ENCODE data around the gene BANK1. TPM values are rescaled to one million over a fixed set of nuclear protein-coding genes. Genes with fewer than 3 reads are reported as not detected.

BANK1 gene
- total RNA-seq, 1 donor from 2014 or later = 0.79 TPM

- no peaks in the 10 kb centered on the region for H3K27me3 Mint-ChIP-seq
- no peaks in the 10 kb centered on the region for H3K9me3 Mint-ChIP-seq (ENCODE audit: low read depth)
- no peak overlapping the region for H3K27ac Mint-ChIP-seq
- H3K4me3 Mint-ChIP-seq (ENCODE audit: low read depth) = no peak overlapping the region
- H3K4me1 Mint-ChIP-seq (ENCODE audit: low read depth) = peaks cover 16% of the 10 kb centered on the region
- TF ChIP-seq CTCF (IDR thresholded peaks at IDR 0.05; ENCODE audit: unreplicated experiment) = no peak
- DNase-seq (ENCODE audit: low spot score, unreplicated experiment) = no peak
- H3K36me3 Mint-ChIP-seq (ENCODE audit: insufficient read depth) = no peaks in the 10 kb centered on the region
Observed at GRCh38 chr4:101973361-101973760, 182.8 kb downstream of the BANK1 start.

DNA sequence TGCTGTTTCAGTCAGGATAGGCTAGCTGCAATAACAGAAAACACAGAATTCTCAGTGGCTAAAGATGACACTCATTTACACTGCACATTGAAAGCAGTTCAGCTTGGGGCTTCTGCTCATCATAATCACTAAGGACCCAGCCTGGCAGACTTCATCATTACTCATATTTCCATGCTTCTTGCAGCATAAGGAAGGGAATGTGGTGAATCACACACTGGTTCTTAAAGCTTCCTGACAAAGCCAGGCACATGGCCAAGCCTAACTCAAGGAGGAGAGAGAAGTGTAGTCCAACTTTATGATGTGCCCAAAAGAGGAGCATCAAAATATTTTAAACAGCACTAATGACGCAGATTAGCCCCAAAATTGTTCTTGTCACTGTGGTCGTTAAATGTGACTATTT lies 186.5 kb downstream of the BANK1 start:
- no peak for TF ChIP-seq CTCF (IDR thresholded peaks at IDR 0.05; ENCODE audit: unreplicated experiment)
- Mint-ChIP-seq H3K4me1 (ENCODE audit: low read depth) (no peaks in the 10 kb centered on the region), H3K27me3 (no peaks in the 10 kb centered on the region), H3K27ac (no peak overlapping the region), H3K9me3 (ENCODE audit: low read depth) (no peaks in the 10 kb centered on the region), H3K4me3 (ENCODE audit: low read depth) (no peak overlapping the region), H3K36me3 (ENCODE audit: insufficient read depth) (no peaks in the 10 kb centered on the region)
- DNase-seq (ENCODE audit: low spot score, unreplicated experiment) = no peak

DNA sequence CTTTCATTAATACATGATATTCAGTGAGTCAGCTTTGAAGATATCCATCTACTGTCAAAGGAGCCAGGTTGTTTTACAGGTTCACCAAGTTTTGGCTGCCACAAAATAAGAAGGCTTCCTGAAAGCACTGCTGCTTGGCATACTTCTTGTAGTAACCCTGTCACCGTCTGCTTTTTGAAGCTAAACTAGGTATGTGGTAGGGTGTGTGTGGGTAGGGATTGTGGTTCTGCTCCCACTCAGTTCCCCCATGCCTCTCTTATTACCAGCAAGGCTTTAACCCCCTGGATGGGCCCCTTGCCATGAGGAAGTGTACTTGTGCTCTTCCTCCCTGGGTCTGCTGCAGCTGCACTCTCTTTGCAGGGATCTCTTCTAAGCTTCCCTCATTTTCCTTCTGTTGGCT lies 191.2 kb downstream of the BANK1 start:
- H3K4me1 Mint-ChIP-seq (ENCODE audit: low read depth) = peaks cover 2% of the 10 kb centered on the region
- H3K36me3 Mint-ChIP-seq (ENCODE audit: insufficient read depth) = no peaks in the 10 kb centered on the region
- no peak for DNase-seq (ENCODE audit: low spot score, unreplicated experiment)
- no peaks in the 10 kb centered on the region for H3K27me3 Mint-ChIP-seq
- H3K4me3 Mint-ChIP-seq (ENCODE audit: low read depth) = no peak overlapping the region
- TF ChIP-seq CTCF (IDR thresholded peaks at IDR 0.05; ENCODE audit: unreplicated experiment) = no peak
- no peak overlapping the region for H3K27ac Mint-ChIP-seq
- peaks cover 4% of the 10 kb centered on the region for H3K9me3 Mint-ChIP-seq (ENCODE audit: low read depth)

DNA sequence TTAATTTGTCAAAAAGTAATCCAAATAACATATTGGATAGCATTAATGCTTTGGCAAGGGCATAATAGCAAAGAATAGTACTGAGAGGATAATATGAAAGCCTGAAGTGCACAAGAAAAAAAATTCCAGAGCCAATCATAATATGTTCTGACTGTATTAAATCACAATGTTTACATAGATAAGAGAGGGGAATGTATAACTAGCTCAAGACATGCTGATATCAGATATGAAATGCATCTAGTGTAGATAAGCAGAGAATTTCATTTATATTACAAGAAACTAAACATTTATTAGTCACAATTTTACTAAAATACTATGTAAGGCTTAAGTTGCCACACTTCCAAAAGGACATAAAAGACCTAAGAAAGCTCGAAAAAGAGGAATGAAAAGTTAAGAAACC lies 193.3 kb downstream of the BANK1 start:
- H3K4me3 Mint-ChIP-seq (ENCODE audit: low read depth) = no peak overlapping the region
- no peaks in the 10 kb centered on the region for H3K36me3 Mint-ChIP-seq (ENCODE audit: insufficient read depth)
- H3K27ac Mint-ChIP-seq = no peak overlapping the region
- peaks cover 4% of the 10 kb centered on the region for H3K9me3 Mint-ChIP-seq (ENCODE audit: low read depth)
- DNase-seq (ENCODE audit: low spot score, unreplicated experiment) = no peak
- H3K27me3 Mint-ChIP-seq = no peaks in the 10 kb centered on the region
- H3K4me1 Mint-ChIP-seq (ENCODE audit: low read depth) = peaks cover 2% of the 10 kb centered on the region
- no peak for TF ChIP-seq CTCF (IDR thresholded peaks at IDR 0.05; ENCODE audit: unreplicated experiment)

DNA sequence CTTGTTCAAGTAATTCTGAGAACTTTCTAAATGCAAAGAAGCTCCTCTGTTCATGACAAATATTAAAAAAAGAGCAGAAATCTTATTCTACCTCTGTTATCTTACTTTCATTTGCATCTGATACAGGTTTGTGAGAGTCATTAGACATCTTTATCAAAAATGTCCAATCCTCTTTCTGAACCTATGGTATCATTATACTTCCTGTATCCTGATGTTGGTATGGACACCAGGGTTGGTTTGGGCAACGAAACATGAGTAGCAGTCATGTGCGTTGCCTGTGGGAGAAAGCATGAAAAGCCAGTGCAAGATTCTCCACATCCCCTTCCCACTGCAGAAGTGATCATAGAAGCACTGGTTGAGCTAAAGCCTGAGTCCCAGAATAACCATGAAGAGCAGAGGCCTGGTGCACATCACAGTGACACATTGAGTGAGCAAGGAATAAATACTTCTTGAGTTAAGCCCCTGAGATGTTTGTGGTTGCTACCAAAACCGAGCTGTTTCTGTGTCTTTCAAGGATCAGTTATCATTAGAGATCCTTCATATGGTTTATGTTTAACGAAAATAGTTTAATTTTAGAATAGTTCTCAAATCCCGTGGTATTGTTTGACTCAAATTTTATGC lies 197.2 kb downstream of the BANK1 start:
- no peak for DNase-seq (ENCODE audit: low spot score, unreplicated experiment)
- no peak for TF ChIP-seq CTCF (IDR thresholded peaks at IDR 0.05; ENCODE audit: unreplicated experiment)
- H3K27ac Mint-ChIP-seq = no peak overlapping the region
- H3K9me3 Mint-ChIP-seq (ENCODE audit: low read depth) = peaks cover 4% of the 10 kb centered on the region
- no peak overlapping the region for H3K4me3 Mint-ChIP-seq (ENCODE audit: low read depth)
- no peaks in the 10 kb centered on the region for H3K27me3 Mint-ChIP-seq
- no peaks in the 10 kb centered on the region for H3K36me3 Mint-ChIP-seq (ENCODE audit: insufficient read depth)
- peaks cover 2% of the 10 kb centered on the region for H3K4me1 Mint-ChIP-seq (ENCODE audit: low read depth)

All from progenitor cell of endocrine pancreas (in vitro differentiated cells).